IPS-18c (cell line): ENCODE data around the gene GOLIM4.
"Not testable (repeated sequence)": the region's sequence is repeated elsewhere in the genome, so short reads cannot be mapped to it uniquely, and the experiment has no call there.

Experiments used
- H3K4me3 ChIP-seq: 2 replicates; pipeline ENCODE4 v1.7.0; 2013; ENCODE audit warnings: low read depth, mild to moderate bottlenecking, low read length, moderate library complexity; ENCODE audit not compliant: insufficient read depth
- H3K9me3 ChIP-seq: one replicate; pipeline ENCODE4 v1.6.1; 2013; ENCODE audit warnings: mild to moderate bottlenecking, low read length, moderate library complexity; ENCODE audit not compliant: control insufficient read depth, insufficient read depth

GOLIM4 gene

DNA sequence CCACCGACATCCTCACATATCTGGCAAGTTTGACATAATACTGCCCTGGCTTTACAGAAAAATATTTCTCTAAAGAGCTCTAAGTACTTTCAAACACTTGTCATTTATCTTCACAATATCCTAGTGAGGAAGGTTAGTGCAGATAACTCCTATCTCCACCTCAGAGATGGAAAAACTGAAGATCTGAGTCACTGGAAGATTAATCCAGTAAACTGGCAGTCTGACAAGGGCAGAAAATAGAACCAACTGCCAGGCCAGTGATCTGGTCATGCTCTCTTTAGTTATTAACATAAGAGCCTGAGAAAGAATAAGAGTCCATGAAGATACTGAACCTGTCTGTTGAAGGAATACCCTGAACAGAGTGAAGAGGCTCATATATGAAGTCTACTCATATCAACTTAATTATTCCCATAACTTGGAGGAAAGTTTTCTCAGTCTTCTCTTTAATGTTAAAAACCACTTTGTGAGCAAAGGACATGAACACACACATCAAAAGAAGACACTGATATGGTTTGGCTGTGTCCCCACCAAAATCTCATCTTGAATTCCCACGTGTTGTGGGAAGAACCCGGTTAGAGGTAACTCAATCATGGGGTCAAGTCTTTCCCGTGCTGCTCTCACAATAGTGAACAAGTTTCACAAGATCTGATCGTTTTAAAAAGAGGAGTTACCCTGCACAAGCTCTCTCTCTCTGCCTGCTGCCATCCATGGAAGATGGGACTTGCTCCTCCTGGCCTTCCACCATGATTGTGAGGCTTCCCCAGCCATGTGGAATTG is 61.4 kb downstream of the GOLIM4 start:
- H3K4me3 ChIP-seq = no peak overlapping the region
- H3K9me3 ChIP-seq = no peaks in the 10 kb centered on the region

DNA sequence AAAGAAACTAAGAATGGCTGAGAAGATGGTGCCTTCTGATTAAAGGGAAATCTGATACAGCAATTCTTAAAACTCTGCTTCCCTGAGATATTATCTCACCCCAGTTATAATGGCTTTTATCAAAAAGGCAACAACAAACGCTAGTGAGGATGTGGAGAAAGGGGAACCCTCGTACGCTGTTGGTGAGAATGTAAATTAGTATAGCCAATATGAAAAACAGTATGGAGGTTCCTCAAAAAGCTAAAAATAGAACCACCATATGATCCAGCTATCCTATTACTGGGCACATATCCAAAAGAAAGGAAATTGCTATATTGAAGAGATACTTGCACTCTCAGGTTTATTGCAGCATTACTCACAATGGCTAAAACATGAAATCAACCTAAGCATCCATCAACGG is 65.1 kb downstream of the GOLIM4 start:
- H3K4me3 ChIP-seq = no peak overlapping the region
- no peaks in the 10 kb centered on the region for H3K9me3 ChIP-seq

DNA sequence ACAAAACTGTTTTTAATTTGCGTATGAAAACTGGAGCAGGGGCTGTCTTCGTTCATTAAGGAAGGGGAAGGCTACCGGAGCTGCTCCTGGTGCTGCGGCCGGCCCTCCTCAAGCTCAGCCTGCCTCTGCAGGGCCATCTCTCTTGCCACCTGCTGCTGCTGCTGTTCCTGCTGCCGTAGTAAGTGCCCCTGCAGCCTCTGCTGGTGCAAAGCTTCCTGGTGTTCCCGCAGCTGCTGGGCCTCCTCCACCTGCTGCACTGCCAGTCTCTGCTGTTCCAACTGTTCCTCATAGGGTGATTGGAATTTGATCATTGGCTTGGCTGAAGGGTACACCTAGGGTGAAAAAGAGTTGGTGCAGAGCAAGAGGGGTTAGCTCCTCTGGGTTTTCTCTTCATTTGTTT is 66.0 kb downstream of the GOLIM4 start:
- H3K4me3 ChIP-seq = no peak overlapping the region
- no peaks in the 10 kb centered on the region for H3K9me3 ChIP-seq

DNA sequence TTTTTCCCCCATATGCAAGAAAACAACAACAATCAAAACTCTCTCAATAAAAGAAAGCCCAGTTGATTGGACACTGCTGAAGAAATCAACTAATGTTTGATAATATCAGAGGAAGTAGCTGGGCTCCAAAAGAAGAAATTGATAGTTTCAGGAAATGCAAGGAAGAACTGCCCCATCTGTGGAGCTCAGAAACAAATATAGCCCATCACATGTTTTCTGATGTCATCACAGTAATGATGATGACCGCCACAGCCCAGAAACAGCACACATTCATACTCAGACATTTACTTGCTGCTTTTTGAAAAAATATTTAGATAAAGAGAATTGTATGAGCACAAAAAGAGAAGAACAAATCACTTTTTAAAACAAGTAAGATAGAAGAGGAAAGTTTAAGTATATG is 67.6 kb downstream of the GOLIM4 start:
- Histone ChIP-seq H3K4me3 (no peak overlapping the region), H3K9me3 (no peaks in the 10 kb centered on the region)

DNA sequence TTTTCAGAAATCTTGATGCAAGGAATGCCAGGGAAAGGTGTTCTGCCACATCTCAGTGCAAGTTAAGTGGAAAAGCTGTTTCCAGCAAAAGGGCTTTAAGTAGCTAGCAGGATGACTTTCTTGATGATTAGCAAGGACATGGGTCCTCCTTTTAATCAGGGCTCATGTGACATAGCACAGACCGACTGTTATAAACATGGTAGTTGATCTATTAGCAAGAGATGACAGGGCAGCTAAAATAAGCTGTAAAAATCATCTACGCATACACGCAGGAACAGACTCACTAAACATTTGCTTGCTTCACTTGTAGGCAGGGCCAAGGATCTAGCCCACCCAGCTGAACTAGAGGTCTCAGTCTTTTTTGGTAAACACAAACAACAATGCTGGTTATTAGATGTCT is 69.0 kb downstream of the GOLIM4 start:
- no peak overlapping the region for H3K4me3 ChIP-seq
- H3K9me3 ChIP-seq = no peaks in the 10 kb centered on the region

DNA sequence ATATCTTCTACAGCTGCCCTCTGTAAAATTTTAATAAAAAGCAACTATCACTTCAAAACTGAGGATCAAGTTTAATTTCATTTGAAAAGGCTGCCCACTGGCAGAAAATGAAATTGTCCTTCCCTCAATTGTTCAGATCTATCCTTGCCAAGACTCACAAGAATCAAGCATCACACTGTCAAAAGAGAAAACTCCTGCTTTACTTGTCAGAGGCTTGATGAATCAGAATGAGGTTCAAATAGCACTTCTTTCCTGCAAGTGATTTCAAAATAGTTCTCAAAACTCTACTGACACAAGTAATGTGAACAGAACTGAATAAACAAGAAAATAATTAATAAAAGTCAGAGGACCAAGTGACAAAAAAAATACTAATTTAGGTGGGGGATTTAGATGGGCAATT is 70.6 kb downstream of the GOLIM4 start:
- Histone ChIP-seq H3K9me3 (no peaks in the 10 kb centered on the region), H3K4me3 (no peak overlapping the region)

DNA sequence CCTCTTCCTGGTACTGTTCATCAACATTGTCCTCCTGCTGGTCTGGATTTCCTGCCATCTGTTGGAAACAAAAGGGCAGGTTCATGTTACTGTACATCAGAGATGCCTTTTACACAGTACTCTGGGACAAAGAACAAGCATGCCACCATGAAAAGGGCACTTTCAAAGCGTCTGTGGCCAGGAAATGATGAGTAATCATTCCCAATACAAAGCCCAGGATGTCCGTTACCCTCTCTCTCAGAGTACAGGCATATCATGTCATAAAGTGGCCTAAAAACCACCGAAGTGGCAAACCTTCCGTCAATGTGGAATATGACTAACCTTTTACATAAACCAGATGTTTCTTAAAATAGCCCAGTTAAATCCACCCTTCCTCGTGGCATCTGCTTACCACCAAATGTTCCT is 71.2 kb downstream of the GOLIM4 start:
- H3K9me3 ChIP-seq = no peaks in the 10 kb centered on the region
- no peak overlapping the region for H3K4me3 ChIP-seq

DNA sequence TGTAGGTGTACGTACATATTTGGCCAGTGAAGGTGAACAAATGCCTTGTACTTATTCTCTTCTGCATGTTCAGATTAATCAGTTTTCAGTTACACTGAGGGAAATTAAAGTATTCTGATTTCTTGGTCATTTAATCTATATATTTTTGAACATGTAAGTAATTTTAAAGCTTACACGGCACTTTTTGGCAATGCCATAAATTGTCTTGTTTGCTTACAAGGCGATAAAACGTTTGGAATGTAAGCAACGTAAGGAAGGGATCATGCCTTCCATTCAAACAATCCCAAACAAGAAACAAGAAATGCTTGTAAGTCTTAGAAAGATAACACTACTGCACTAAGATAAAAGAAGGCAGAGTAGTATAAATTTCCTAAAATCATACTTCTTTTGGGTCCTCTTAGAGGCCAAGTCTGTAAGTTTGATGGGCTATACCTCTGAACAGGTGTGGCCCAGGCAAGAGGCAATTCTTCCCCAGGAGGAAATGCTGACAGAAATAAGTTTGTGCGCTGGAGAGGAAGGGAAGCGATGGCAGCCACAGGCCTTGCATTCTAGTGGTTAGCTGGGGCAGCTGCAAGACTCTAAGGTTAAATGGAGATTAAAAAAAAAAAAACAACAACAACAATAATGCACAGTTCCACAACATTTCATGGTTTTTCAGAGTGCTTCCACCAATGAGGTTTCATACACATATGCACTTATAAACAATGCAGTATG is 73.8 kb downstream of the GOLIM4 start:
- Histone ChIP-seq H3K4me3 (no peak overlapping the region), H3K9me3 (no peaks in the 10 kb centered on the region)

DNA sequence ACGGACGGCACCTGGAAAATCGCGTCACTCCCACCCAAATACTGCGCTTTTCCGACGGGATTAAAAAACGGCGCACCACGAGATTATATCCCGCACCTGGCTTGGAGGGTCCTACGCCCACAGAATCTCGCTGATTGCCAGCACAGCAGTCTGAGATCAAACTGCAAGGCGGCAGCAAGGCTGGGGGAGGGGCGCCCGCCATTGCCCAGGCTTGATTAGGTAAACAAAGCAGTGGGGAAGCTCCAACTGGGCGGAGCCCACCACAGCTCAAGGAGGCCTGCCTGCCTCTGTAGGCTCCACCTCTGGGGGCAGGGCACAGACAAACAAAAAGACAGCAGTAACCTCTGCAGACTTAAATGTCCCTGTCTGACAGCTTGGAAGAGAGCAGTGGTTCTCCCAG is 84.4 kb downstream of the GOLIM4 start:
- not testable (repeated sequence) for H3K9me3 ChIP-seq

DNA sequence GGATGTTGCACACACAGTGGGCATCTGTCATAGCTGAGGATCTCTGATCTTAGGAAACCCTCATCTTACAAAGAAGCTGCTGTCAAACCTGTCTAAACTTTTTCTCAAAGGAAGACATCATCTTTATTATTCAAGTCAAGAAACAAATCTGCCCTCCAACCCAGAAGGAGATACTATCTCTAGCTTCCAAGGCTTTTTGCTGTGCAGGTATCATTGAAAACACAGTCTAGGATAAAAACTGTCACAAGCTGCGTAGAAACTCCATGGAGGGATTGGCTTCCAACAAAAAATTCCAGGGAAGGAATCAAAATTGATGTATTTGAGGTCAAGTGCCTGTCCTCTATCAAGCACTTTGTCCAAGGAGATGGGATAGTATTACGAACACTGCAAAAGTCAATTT is 89.1 kb downstream of the GOLIM4 start:
- no peaks in the 10 kb centered on the region for H3K9me3 ChIP-seq
- no peak overlapping the region for H3K4me3 ChIP-seq

More for the DNA sequence above, 84.4 kb downstream of the GOLIM4 start:
- H3K4me3 ChIP-seq = not testable (repeated sequence)

DNA sequence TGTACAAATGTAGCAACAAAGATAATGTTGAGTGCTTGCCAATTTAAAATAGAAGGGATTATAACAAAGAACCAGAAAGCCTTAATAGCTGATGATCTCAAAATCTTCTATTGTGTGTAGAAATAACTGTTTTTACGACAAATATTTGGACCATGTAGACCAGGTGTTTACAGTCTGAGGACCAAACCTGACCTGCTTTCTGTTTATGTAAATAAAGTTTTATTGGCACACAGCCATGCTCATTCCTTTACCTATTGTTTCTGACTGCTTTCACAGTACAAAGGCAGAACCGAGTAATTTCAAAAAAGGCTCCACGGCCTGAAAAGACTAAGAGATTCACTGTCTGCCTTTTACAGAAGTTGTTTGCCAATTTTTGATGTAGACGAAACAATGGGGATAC is 91.8 kb downstream of the GOLIM4 start:
- H3K4me3 ChIP-seq = no peak overlapping the region
- H3K9me3 ChIP-seq = no peaks in the 10 kb centered on the region

DNA sequence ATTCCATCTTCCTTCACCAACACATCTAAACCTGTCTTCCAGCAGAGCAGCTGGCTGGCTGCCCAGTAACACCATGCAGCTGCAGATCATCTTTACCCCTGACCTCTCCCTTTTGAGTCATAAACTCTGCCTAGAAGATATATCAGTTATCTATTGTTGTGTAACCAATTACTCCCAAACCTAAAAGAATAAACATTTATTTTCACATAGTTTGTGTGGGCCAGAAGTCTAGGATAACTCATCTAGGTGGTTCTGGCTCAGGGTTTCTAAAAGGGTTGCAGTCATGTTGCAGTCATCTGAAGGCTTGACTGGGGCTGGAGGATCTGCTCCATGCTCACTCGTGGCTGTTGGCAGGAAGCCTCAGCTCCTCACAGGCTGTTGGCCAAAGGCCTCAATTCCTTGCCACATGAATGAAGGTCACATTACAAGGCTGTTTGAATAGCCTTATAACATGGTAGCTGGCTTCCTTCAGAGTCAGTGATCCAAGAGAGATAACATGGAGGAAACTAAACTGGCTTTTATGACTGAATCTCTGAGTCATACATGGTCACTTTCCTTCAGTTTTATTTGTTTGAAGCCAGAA is 92.8 kb downstream of the GOLIM4 start:
- Histone ChIP-seq H3K4me3 (no peak overlapping the region), H3K9me3 (no peaks in the 10 kb centered on the region)

DNA sequence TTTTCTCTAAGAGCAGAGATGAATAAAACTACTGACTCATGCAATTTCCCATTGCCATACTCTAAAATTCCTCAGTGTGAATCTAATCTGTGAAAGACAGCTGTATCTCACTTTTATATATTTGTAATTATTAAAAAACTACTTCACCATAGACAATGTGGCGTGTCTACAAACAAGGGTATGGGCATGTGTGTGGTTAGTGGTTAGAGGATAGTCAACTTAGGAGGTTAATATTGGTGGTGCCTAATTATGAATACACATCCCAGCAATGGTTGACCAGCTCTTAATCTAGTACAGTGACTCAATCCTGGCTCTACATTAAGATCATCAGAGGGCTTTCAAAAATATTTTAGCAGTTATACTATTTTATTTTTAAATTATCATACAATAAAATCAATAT is 94.5 kb downstream of the GOLIM4 start:
- H3K4me3 ChIP-seq = no peak overlapping the region

DNA sequence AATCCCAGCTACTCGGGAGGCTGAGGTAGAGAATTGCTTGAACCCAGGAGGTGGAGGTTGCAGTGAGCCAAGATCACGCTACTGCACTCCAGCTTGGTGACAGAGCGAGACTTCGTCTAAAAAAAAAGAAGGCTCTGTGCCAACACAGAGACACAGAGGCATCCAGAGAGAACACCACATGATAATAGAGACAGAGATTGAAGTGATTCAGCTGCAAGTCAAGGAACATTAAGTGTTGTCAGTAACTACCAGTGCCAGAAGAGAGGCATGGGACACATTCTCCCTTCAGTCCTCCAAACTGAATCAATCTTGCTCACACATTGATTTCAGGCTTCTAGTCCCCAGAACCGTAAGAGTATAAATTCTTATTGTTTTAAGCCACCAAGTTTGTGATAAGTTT is 97.5 kb downstream of the GOLIM4 start:
- Histone ChIP-seq H3K4me3 (no peak overlapping the region), H3K9me3 (no peaks in the 10 kb centered on the region)

More for the DNA sequence above, 94.5 kb downstream of the GOLIM4 start:
- H3K9me3 ChIP-seq = no peaks in the 10 kb centered on the region

DNA sequence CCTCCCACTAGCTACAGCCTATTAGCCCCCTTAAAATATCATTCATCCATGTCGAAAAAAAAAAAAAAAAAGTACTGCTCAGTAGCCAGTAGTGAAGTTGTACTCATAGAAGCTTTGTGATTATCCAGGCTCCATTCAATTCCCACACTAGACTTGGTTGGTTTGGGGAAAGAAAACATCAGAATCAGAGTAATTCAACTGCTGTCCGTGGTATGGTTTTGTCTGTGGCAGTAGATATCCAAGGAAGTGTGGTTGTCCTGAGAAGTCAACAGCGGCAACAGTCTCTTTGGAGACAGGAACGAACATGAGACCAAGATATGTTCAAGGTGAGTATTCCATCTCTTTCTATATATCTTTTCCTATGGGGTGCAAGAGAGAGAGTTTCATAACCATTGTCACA is 99.2 kb downstream of the GOLIM4 start:
- no peak overlapping the region for H3K4me3 ChIP-seq
- H3K9me3 ChIP-seq = no peaks in the 10 kb centered on the region

DNA sequence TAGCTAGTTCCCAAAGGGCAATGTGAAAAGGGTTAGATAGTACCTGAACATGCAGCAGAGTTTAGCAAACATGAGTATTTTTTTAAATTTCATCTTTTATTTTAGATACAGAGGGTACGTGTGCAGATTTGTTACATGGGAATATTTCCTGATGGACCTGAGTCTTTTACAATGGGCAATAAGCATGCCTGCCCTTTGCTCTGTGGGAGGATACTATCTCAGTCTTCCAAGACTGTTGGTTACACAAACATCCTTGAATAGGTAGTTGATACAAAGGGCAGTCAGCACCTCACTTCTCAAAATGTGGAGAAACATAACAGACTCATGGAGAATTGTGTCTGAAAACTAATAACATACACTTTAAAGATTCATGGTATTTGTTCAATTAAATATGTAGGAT is 103.3 kb downstream of the GOLIM4 start:
- no peaks in the 10 kb centered on the region for H3K9me3 ChIP-seq
- H3K4me3 ChIP-seq = no peak overlapping the region

DNA sequence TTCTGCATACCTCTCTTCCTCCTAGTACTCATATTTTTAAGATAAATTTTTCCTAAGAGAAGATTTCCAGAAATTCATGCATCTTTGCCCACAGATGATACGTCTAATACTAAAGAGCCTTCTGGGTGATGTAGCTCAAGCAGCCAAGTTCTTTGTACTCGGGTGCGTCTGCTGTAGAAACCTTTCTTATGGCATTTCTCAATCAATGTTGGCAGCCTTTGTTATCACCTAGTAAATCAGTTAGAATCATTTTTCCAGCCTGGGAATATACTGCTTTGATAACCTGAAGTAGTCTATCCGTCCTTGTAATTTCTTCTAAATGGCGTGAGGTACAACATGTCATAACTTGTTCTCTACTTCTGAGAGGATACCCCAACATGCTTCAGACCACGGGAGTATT is 104.5 kb downstream of the GOLIM4 start:
- no peaks in the 10 kb centered on the region for H3K9me3 ChIP-seq
- no peak overlapping the region for H3K4me3 ChIP-seq

DNA sequence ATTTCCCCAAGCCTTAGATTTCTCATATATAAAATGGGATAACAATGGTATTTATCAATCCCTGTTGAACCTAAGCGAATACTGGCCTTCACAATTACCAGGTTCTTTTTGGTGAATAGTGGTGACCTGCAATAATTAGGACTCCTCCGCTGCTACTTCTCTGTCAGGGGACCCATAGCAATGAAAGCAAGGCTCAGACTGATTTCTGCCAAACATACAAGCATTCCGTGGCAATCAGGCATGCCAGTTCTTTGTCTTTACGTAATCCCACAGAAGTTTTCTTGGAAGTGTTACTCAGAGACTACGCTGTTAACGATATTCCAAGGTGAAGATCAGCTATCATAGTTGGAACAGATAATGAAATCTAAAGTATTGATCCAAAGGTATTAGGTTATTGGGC is 105.7 kb downstream of the GOLIM4 start:
- no peaks in the 10 kb centered on the region for H3K9me3 ChIP-seq
- H3K4me3 ChIP-seq = no peak overlapping the region
